Breast epithelium (tissue), 4 donors: ENCODE measurements around the gene KPNA3. TPM values are rescaled to one million over a fixed set of nuclear protein-coding genes. Genes with fewer than 3 reads are reported as not detected.

Source experiments
- DNase-seq, 2 donors: peaks; one replicate each; pipeline ENCODE4 v3.0.0-alpha.2; 2019; ENCODE audit warnings: low spot score in 2 of 2
- H3K27ac ChIP-seq, 2 donors: fragments of 200-600 bp; sonication (generic) in 1 of 2; one replicate each; pipeline ENCODE4 v1.5.1; 2016 to 2019; ENCODE audit warnings: mild to moderate bottlenecking in 1 of 2
- H3K27me3 ChIP-seq, 2 donors: fragments of 200-600 bp; sonication (generic) in 1 of 2; one replicate each; pipeline versions ENCODE4 v1.5.1 to v1.6.0; 2017 to 2019; ENCODE audit warnings: control low read depth in 1 of 2, mild to moderate bottlenecking in 1 of 2
- H3K36me3 ChIP-seq: fragments of 200-600 bp; one replicate; pipeline ENCODE4 v1.5.1; 2019
- H3K4me1 ChIP-seq, 2 donors: fragments of 200-600 bp; sonication (generic); one replicate each; pipeline ENCODE4 v1.5.1; 2016 to 2019; ENCODE audit warnings: control low read depth in 1 of 2
- H3K4me3 ChIP-seq, 3 donors: fragments of 200-600 bp; sonication (generic); 1 replicate in 2 of 3; 2 replicates in 1 of 3; pipeline ENCODE4 v1.5.1; 2016 to 2019; ENCODE audit warnings: mild to moderate bottlenecking in 3 of 3, moderate library complexity in 2 of 3
- H3K9me3 ChIP-seq, 2 donors: fragments of 200-600 bp; sonication (generic) in 1 of 2; one replicate each; pipeline ENCODE4 v1.5.1; 2016 to 2019; ENCODE audit warnings: control low read depth in 1 of 2
- CTCF ChIP-seq, 3 donors: fragments of 450-650 bp; IDR thresholded peaks; one replicate each; pipeline ENCODE4 v1.5.1; 2016 to 2017; ENCODE audit warnings: antibody characterized with exemption in 3 of 3, mild to moderate bottlenecking in 3 of 3, moderate library complexity in 3 of 3
- POLR2A ChIP-seq: fragments of 450-650 bp; IDR thresholded peaks from one replicate; pipeline ENCODE4 v1.6.1; 2016; ENCODE audit warnings: antibody characterized with exemption, mild to moderate bottlenecking, moderate library complexity
- POLR2AphosphoS5 ChIP-seq, 3 donors: sonication (generic); formaldehyde crosslinking; IDR thresholded peaks; one replicate each; pipeline ENCODE4 v1.6.1; 2017; ENCODE audit warnings: antibody characterized with exemption in 3 of 3
- intact Hi-C: fragments of 100-400 bp; cut with DNase I; formaldehyde crosslinking; loops from one replicate; pipeline ENCODE4 v1.15.1; 2023; ENCODE audit warnings: low total_unique reads
- total RNA-seq, 3 donors: library from RNA; depleted of rRNA; stranded (reverse); fragments of >200 nt; gene quantifications; one replicate each; pipeline ENCODE4 v1.1.0, GENCODE V29; 2016

Gene KPNA3
- total RNA-seq, 3 donors from 2014 or later: 25.6 to 35.5 (median 25.8) TPM

GRCh38 chr13:49833402-49833801 lies 40.9 kb upstream of the KPNA3 start:
- Histone ChIP-seq H3K27me3 (no peaks in the 10 kb centered on the region), H3K9me3 (no peaks in the 10 kb centered on the region), H3K27ac (no peak overlapping the region), H3K36me3 (no peaks in the 10 kb centered on the region), H3K4me3 (no peak overlapping the region), H3K4me1 (no peaks in the 10 kb centered on the region)
- intact Hi-C loops: no loop called here
- no peak for DNase-seq
- TF ChIP-seq POLR2AphosphoS5 (IDR thresholded peaks at IDR 0.05): no peak
- TF ChIP-seq CTCF (IDR thresholded peaks at IDR 0.05): no peak
- TF ChIP-seq POLR2A: no peak

GRCh38 chr13:49831455-49831854 lies 39.0 kb upstream of the KPNA3 start:
- H3K36me3 ChIP-seq: no peaks in the 10 kb centered on the region
- H3K9me3 ChIP-seq: no peaks in the 10 kb centered on the region
- H3K27ac ChIP-seq: no peak overlapping the region
- no peaks in the 10 kb centered on the region for H3K4me1 ChIP-seq
- intact Hi-C loops: no loop called here
- no peak overlapping the region for H3K4me3 ChIP-seq
- H3K27me3 ChIP-seq: no peaks in the 10 kb centered on the region
- TF ChIP-seq CTCF (IDR thresholded peaks at IDR 0.05) (no peak), POLR2AphosphoS5 (IDR thresholded peaks at IDR 0.05) (no peak), POLR2A (no peak)
- DNase-seq: no peak

- no peaks in the 10 kb centered on the region for H3K27me3 ChIP-seq
- TF ChIP-seq POLR2AphosphoS5 (IDR thresholded peaks at IDR 0.05) (no peak), CTCF (IDR thresholded peaks at IDR 0.05) (no peak), POLR2A (no peak)
These were observed 38.2 kb upstream of the KPNA3 start for GRCh38 chr13:49830721-49831120.

GRCh38 chr13:49829715-49830114 lies 37.2 kb upstream of the KPNA3 start:
- intact Hi-C loops: no loop called here
- Histone ChIP-seq H3K27ac (no peak overlapping the region), H3K4me1 (no peaks in the 10 kb centered on the region), H3K4me3 (no peak overlapping the region), H3K9me3 (no peaks in the 10 kb centered on the region), H3K27me3 (no peaks in the 10 kb centered on the region), H3K36me3 (no peaks in the 10 kb centered on the region)
- no peak for DNase-seq
- TF ChIP-seq POLR2A (no peak), CTCF (IDR thresholded peaks at IDR 0.05) (no peak), POLR2AphosphoS5 (IDR thresholded peaks at IDR 0.05) (no peak)

More at GRCh38 chr13:49830721-49831120, 38.2 kb upstream of the KPNA3 start:
- intact Hi-C loops: no loop called here
- no peaks in the 10 kb centered on the region for H3K9me3 ChIP-seq
- H3K4me1 ChIP-seq: no peaks in the 10 kb centered on the region
- no peak overlapping the region for H3K27ac ChIP-seq
- no peak for DNase-seq
- H3K4me3 ChIP-seq: no peak overlapping the region
- H3K36me3 ChIP-seq: no peaks in the 10 kb centered on the region

GRCh38 chr13:49828453-49828852 lies 36.0 kb upstream of the KPNA3 start:
- Histone ChIP-seq H3K36me3 (no peaks in the 10 kb centered on the region), H3K4me1 (no peaks in the 10 kb centered on the region), H3K27ac (no peak overlapping the region), H3K4me3 (no peak overlapping the region), H3K9me3 (no peaks in the 10 kb centered on the region), H3K27me3 (no peaks in the 10 kb centered on the region)
- no peak for TF ChIP-seq POLR2A
- no peak for TF ChIP-seq POLR2AphosphoS5 (IDR thresholded peaks at IDR 0.05)
- no peak for TF ChIP-seq CTCF (IDR thresholded peaks at IDR 0.05)
- intact Hi-C loops: no loop called here
- no peak for DNase-seq
